AG09309 (cell line): Measurements from ENCODE around the gene AKR1C2.
"Not testable (repeated sequence)": the region's sequence is repeated elsewhere in the genome, so short reads cannot be mapped to it uniquely, and the experiment has no call there.

Experiments
- DNase-seq: peaks from one replicate; pipeline ENCODE4 v3.0.0-alpha.2; 2010; ENCODE audit warnings: low read depth
- H3K4me3 ChIP-seq: 2 replicates; pipeline ENCODE4 v1.5.1; 2011; ENCODE audit warnings: mild to moderate bottlenecking, low read depth, low read length, moderate library complexity; ENCODE audit not compliant: control insufficient read depth
- CTCF ChIP-seq: IDR thresholded peaks from 2 replicates; pipeline ENCODE4 v1.5.1; 2011; ENCODE audit warnings: mild to moderate bottlenecking, low read depth, low read length, inconsistent platforms; ENCODE audit not compliant: insufficient read depth, control insufficient read depth; ENCODE audit errors: missing control alignments

Gene AKR1C2

GRCh38 chr10:5002013-5002727 is 1.5 kb downstream of the AKR1C2 start:
- no peak for DNase-seq
- TF ChIP-seq CTCF = no peak
- no peak overlapping the region for H3K4me3 ChIP-seq

- no peak for DNase-seq
- no peak overlapping the region for H3K4me3 ChIP-seq
- TF ChIP-seq CTCF = no peak
Measured at GRCh38 chr10:4998671-4999070, 5.0 kb downstream of the AKR1C2 start.

GRCh38 chr10:4994260-4994659 is 9.4 kb downstream of the AKR1C2 start:
- DNase-seq, H3K4me3 ChIP-seq: not testable (repeated sequence)

GRCh38 chr10:4992564-4992963 is 11.1 kb downstream of the AKR1C2 start:
- H3K4me3 ChIP-seq = not testable (repeated sequence)

GRCh38 chr10:4991463-4991862 is 12.2 kb downstream of the AKR1C2 start:
- H3K4me3 ChIP-seq, DNase-seq: not testable (repeated sequence)

More at GRCh38 chr10:4992564-4992963, 11.1 kb downstream of the AKR1C2 start:
- not testable (repeated sequence) for DNase-seq

GRCh38 chr10:4990217-4990616 is 13.4 kb downstream of the AKR1C2 start:
- no peak for TF ChIP-seq CTCF

GRCh38 chr10:4988000-4988641 is 15.5 kb downstream of the AKR1C2 start:
- H3K4me3 ChIP-seq = not testable (repeated sequence)

More at GRCh38 chr10:4990217-4990616, 13.4 kb downstream of the AKR1C2 start:
- no peak overlapping the region for H3K4me3 ChIP-seq
- DNase-seq = no peak

GRCh38 chr10:4984971-4985594 is 18.6 kb downstream of the AKR1C2 start:
- no peak overlapping the region for H3K4me3 ChIP-seq
- DNase-seq = peak; percentile 23
- TF ChIP-seq CTCF = no peak

More at GRCh38 chr10:4988000-4988641, 15.5 kb downstream of the AKR1C2 start:
- not testable (repeated sequence) for DNase-seq
